B cell (primary cell): ENCODE data around the gene MBTPS1. TPM values are rescaled to one million over a fixed set of nuclear protein-coding genes. Genes with fewer than 3 reads are reported as not detected.

Experiments
- ATAC-seq: fragments of 200-7000 bp; cut with Tn5 transposase; one replicate; pipeline ENCODE4 v1.10.0; 2021; ENCODE audit warnings: low read depth, mild to moderate bottlenecking, moderate number of reproducible peaks, moderate library complexity
- CTCF ChIA-PET: fragments of 350-600 bp; sonication (Branson Sonifier 250); formaldehyde crosslinking; loops from one replicate; lab custom pipeline; 2021; ENCODE audit warnings: antibody characterized with exemption, inconsistent platforms; lab: Charles Lee
- POLR2A ChIA-PET: fragments of 350-600 bp; sonication (Branson Sonifier 250); formaldehyde crosslinking; loops from one replicate; lab custom pipeline; 2021; ENCODE audit warnings: antibody characterized with exemption; lab: Charles Lee
- DNase-seq: peaks from one replicate; pipeline ENCODE4 v3.0.0; 2013
- H2AFZ ChIP-seq: 2 replicates; pipeline ENCODE4 v1.6.1; 2012; ENCODE audit warnings: mild to moderate bottlenecking, low read depth, low read length; ENCODE audit not compliant: insufficient read depth, poor library complexity, severe bottlenecking
- H3K27ac ChIP-seq, 2 donors: 1 replicate in 1 of 2; 2 replicates in 1 of 2; pipeline ENCODE4 v1.5.1; 2012 to 2013; ENCODE audit warnings: low read length in 2 of 2, mild to moderate bottlenecking in 2 of 2, moderate library complexity in 1 of 2
- H3K27me3 ChIP-seq, 4 experiments: fragments of 200-600 bp in 1 of 4; sonication (generic) in 1 of 4; replicated peaks in 1 of 4; 1 replicate in 2 of 4; 2 replicates in 2 of 4; pipeline versions ENCODE4 v1.6.1 to v1.7.0; 2013 to 2016; ENCODE audit warnings: low read length in 3 of 4, mild to moderate bottlenecking in 2 of 4, mixed read lengths in 1 of 4, moderate library complexity in 1 of 4; ENCODE audit not compliant: insufficient read depth in 4 of 4, control insufficient read depth in 3 of 4; ENCODE audit errors: control extremely low read depth in 1 of 4
- H3K36me3 ChIP-seq, 2 experiments: replicated peaks in 1 of 2; 1 replicate in 1 of 2; 2 replicates in 1 of 2; pipeline versions ENCODE4 v1.6.1 to v1.7.1; 2013; ENCODE audit warnings: low read length in 1 of 2; ENCODE audit not compliant: insufficient read depth in 2 of 2, control insufficient read depth in 1 of 2; ENCODE audit errors: control extremely low read depth in 1 of 2, extremely low read depth in 1 of 2
- H3K4me1 ChIP-seq, 2 donors: fragments of 200-600 bp in 1 of 2; sonication (generic) in 1 of 2; 1 replicate in 1 of 2; 2 replicates in 1 of 2; pipeline versions ENCODE4 v1.5.1 to v1.6.1; 2013 to 2017; ENCODE audit warnings: low read length in 2 of 2; ENCODE audit not compliant: control insufficient read depth in 2 of 2, insufficient read depth in 2 of 2
- H3K4me2 ChIP-seq: replicated peaks from 2 replicates; pipeline ENCODE3; 2012; ENCODE audit warnings: mild to moderate bottlenecking, low read depth, low read length; ENCODE audit not compliant: poor library complexity, severe bottlenecking
- H3K4me3 ChIP-seq, 5 experiments: fragments of 200-600 bp in 1 of 5; sonication (generic) in 1 of 5; 1 replicate in 3 of 5; 2 replicates in 2 of 5; pipeline versions ENCODE4 v1.5.1 to v1.7.0; 2011 to 2016; ENCODE audit warnings: low read length in 4 of 5, mild to moderate bottlenecking in 4 of 5, low read depth in 2 of 5, control low read depth in 1 of 5, moderate library complexity in 1 of 5; ENCODE audit not compliant: insufficient read depth in 1 of 5; ENCODE audit errors: control extremely low read depth in 1 of 5, extremely low read depth in 1 of 5
- H3K79me2 ChIP-seq: fragments of 200-600 bp; sonication (generic); one replicate; pipeline ENCODE4 v1.6.0; 2016; ENCODE audit warnings: low read length; ENCODE audit not compliant: control insufficient read depth, insufficient read depth
- H3K9ac ChIP-seq: fragments of 200-600 bp; sonication (generic); 2 replicates; pipeline ENCODE4 v1.6.1; 2017; ENCODE audit warnings: mild to moderate bottlenecking, low read length, moderate library complexity
- H3K9me3 ChIP-seq, 3 donors: one replicate each; pipeline versions ENCODE4 v1.6.1 to v1.7.1; 2013; ENCODE audit warnings: low read length in 2 of 3; ENCODE audit not compliant: control insufficient read depth in 2 of 3, insufficient read depth in 1 of 3; ENCODE audit errors: control extremely low read depth in 1 of 3
- H4K20me1 ChIP-seq: 2 replicates; pipeline ENCODE4 v1.6.0; 2012; ENCODE audit warnings: mild to moderate bottlenecking, low read length; ENCODE audit not compliant: insufficient read depth, control insufficient read depth, poor library complexity, severe bottlenecking
- H3K27ac Mint-ChIP-seq: one replicate; pipeline ENCODE4 v1.8.0; 2021; ENCODE audit warnings: mixed read lengths
- H3K27me3 Mint-ChIP-seq: one replicate; pipeline ENCODE4 v1.8.0; 2021; ENCODE audit warnings: mixed read lengths
- H3K4me1 Mint-ChIP-seq: one replicate; pipeline ENCODE4 v1.8.0; 2021; ENCODE audit warnings: mixed read lengths
- H3K4me3 Mint-ChIP-seq: one replicate; pipeline ENCODE4 v1.8.0; 2021; ENCODE audit warnings: mixed read lengths
- H3K9me3 Mint-ChIP-seq: one replicate; pipeline ENCODE4 v1.8.0; 2022; ENCODE audit warnings: mixed read lengths; ENCODE audit not compliant: insufficient read depth
- CTCF ChIP-seq: fragments of 200-600 bp; IDR thresholded peaks from one replicate; pipeline ENCODE4 v1.8.0; 2022; ENCODE audit warnings: antibody characterized with exemption, mild to moderate bottlenecking
- EZH2 ChIP-seq: IDR thresholded peaks from 2 replicates; pipeline ENCODE4 v1.6.1; 2012; ENCODE audit warnings: borderline replicate concordance, low read depth, mild to moderate bottlenecking, moderate library complexity, low read length; ENCODE audit not compliant: insufficient read depth, poor library complexity, severe bottlenecking
- WGBS: methylation state at CpG from one replicate; pipeline ENCODE4 v1.1.5; 2013; ENCODE audit warnings: missing lambda C conversion rate; ENCODE audit not compliant: insufficient coverage; 5-methylcytosine and 5-hydroxymethylcytosine counted together
- intact Hi-C: fragments of 100-400 bp; cut with micrococcal nuclease; formaldehyde crosslinking; loops from one replicate; pipeline ENCODE4 v1.10.0; 2022
- polyA plus RNA-seq: library from polyadenylated mRNA; depleted of rRNA; stranded (reverse); fragments of >200 nt; gene quantifications from 2 replicates; pipeline ENCODE4 v1.2.3, GENCODE V29; 2012
- total RNA-seq, 2 donors: library from RNA; stranded (reverse); fragments of 120-200 nt in 1 of 2; gene quantifications; 1 replicate in 1 of 2; 2 replicates in 1 of 2; pipeline versions ENCODE4 v1.2.3 to v1.2.4, GENCODE V29; 2013 to 2022

The MBTPS1 gene
- total and polyA plus RNA-seq, 2 donors (not counting 1 experiment from before 2014, with no cell fraction given), result 85.9 to 120 TPM

- no peaks in the 10 kb centered on the region for H3K9me3 Mint-ChIP-seq
- intact Hi-C loops, result no loop called here
- no peak overlapping the region for H3K27ac Mint-ChIP-seq
- H3K27ac ChIP-seq, result no peak overlapping the region
- H3K4me3 Mint-ChIP-seq, result no peak overlapping the region
- H3K4me1 ChIP-seq, result no peaks in the 10 kb centered on the region
- H3K9ac ChIP-seq, result no peak overlapping the region
- no peaks in the 10 kb centered on the region for H4K20me1 ChIP-seq
- no peaks in the 10 kb centered on the region for H3K36me3 ChIP-seq
- TF ChIP-seq EZH2, result no peak
- TF ChIP-seq CTCF, result no peak
- CTCF ChIA-PET, result no interaction called here
- H3K4me1 Mint-ChIP-seq, result no peaks in the 10 kb centered on the region
- DNase-seq (no peak), ATAC-seq (no peak)
- no peak overlapping the region for H3K4me3 ChIP-seq
- no peaks in the 10 kb centered on the region for H3K9me3 ChIP-seq
- 50% methylated on average over 1 of the region's 3 CpGs for WGBS
- H3K79me2 ChIP-seq, result no peaks in the 10 kb centered on the region
- POLR2A ChIA-PET, result no interaction called here
- no peak overlapping the region for H3K4me2 ChIP-seq
- H3K27me3 ChIP-seq, result peaks cover 0 to 3% (median 1%) of the 10 kb centered on the region in 4 experiments
- no peak overlapping the region for H2AFZ ChIP-seq
- H3K27me3 Mint-ChIP-seq, result peaks cover 48% of the 10 kb centered on the region
These were observed 45.1 kb upstream of the MBTPS1 start for GRCh38 chr16:84161801-84162200.

GRCh38 chr16:84161037-84161436 lies 44.3 kb upstream of the MBTPS1 start:
- Histone ChIP-seq H4K20me1 (no peaks in the 10 kb centered on the region), H2AFZ (no peak overlapping the region), H3K4me2 (no peak overlapping the region), H3K27me3 (peaks cover 0 to 2% (median 0%) of the 10 kb centered on the region in 4 experiments), H3K36me3 (no peaks in the 10 kb centered on the region), H3K27ac (no peak overlapping the region), H3K4me3 (no peak overlapping the region), H3K4me1 (no peaks in the 10 kb centered on the region), H3K79me2 (no peaks in the 10 kb centered on the region), H3K9me3 (no peaks in the 10 kb centered on the region), H3K9ac (no peak overlapping the region)
- Mint-ChIP-seq H3K27ac (no peak overlapping the region), H3K4me1 (no peaks in the 10 kb centered on the region), H3K4me3 (no peak overlapping the region), H3K9me3 (no peaks in the 10 kb centered on the region), H3K27me3 (peaks cover 52% of the 10 kb centered on the region)
- intact Hi-C loops, result no loop called here
- TF ChIP-seq CTCF, result no peak
- no peak for TF ChIP-seq EZH2
- WGBS, result 89% methylated on average over 10 of the region's 10 CpGs
- POLR2A ChIA-PET, result interaction anchor here (0.9 kb wide), 1 partner anchor 45 kb away, joined by 3 read pairs; the partner anchor contains the start of gene MBTPS1
- CTCF ChIA-PET, result no interaction called here
- ATAC-seq, result no peak
- no peak for DNase-seq
